Measurements from ENCODE around the gene HBQ1.
"Not testable (repeated sequence)": the region's sequence is repeated elsewhere in the genome, so short reads cannot be mapped to it uniquely, and the experiment has no call there.

HBQ1 gene

DNA sequence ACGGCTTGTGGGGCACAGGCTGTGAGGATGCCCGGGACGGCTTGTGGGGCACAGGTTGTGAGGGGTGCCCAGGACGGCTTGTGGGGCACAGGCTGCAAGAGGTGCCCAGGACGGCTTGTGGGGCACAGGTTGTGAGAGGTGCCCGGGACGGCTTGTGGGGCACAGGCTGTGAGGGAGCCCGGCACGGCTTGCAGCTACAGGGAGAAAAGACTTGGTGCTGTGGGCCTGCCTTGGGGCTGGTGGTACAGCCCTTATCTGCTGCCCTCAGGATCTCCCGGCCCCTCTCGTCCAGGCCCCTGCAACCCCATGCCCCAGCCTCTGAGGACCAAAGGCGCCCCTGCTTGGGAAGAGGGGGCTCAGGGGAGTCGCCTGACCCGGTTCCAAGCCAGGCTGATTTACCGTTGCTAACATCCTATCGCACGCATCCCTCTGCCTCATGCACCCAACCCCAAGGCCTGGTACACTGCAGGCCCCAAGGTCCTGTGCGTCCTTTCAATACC lies 19.5 kb upstream of the HBQ1 start:
- no peak for DNase-seq (ENCODE audit: low spot score)

DNA sequence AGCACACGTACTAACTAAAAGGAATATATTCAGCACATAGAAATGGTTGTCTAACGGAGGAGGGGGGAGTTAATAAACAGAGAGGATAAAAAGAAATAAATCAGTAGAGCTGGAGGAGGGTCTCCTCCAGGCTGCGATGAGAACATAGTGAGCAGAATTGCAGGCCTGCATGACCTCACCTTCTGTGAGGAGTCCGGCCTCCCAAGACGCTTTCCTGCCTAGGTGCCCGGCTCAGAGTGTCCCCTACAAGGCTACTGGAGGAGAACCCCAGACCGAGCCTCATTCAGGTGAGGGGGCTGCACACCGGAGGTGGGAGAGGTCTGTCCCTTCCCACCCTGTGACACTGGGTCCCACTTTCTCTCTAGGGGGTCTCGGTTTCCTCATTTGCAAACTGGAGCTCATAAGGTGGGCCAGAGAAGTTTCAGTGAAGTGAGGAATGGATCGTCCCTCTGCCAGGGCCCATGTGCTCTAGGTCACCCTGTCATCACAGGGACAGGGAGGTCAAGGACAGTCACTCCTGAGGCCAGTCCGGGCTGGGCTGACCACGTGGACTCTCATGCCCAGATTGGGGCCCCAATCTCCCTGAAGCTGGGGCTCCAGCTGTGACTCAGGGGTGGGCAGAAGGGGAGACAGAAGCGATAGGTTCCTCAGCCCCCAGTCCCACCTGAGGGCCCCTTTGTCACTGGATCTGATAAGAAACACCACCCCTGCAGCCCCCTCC lies 17.8 kb upstream of the HBQ1 start:
- no peak for DNase-seq (ENCODE audit: low spot score)

DNA sequence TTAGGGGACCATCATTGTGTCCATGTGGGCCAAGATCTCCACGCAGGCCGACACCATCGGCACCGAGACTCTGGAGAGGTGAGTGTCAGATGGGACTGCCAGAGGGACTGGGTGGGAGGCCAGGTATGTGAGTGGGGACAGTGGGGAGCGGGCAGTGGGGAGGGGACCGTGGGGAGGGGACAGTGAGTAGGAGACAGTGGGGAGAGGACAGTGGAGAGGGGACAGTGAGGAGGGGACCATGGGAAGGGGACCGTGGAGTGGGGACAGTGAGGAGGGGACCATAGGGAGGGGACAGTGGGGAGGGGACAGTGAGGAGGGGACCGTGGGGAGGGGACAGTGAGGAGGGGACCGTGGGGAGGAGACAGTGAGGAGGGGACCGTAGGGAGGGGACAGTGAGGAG lies 17.1 kb upstream of the HBQ1 start:
- not testable (repeated sequence) for DNase-seq (ENCODE audit: low spot score)

DNA sequence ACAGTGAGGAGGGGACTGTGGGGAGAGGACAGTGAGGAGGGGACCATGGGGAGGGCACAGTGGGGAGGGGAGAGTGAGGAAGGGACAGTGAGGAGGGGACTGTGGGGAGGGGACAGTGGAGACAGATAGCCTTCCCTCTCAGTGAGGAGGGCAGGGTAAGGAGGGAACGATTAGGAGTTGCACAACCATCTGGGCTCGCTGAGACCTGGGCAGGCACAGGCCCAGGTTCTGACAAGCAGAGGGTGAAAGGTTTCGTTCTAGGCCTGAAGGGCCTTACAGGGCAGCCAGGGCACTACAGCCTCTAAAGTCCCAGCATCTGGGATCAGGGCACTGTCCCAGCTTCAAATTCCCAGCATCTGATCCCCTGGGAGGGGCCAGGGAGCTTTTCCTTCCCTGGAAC lies 16.6 kb upstream of the HBQ1 start:
- not testable (repeated sequence) for DNase-seq (ENCODE audit: low spot score)

DNA sequence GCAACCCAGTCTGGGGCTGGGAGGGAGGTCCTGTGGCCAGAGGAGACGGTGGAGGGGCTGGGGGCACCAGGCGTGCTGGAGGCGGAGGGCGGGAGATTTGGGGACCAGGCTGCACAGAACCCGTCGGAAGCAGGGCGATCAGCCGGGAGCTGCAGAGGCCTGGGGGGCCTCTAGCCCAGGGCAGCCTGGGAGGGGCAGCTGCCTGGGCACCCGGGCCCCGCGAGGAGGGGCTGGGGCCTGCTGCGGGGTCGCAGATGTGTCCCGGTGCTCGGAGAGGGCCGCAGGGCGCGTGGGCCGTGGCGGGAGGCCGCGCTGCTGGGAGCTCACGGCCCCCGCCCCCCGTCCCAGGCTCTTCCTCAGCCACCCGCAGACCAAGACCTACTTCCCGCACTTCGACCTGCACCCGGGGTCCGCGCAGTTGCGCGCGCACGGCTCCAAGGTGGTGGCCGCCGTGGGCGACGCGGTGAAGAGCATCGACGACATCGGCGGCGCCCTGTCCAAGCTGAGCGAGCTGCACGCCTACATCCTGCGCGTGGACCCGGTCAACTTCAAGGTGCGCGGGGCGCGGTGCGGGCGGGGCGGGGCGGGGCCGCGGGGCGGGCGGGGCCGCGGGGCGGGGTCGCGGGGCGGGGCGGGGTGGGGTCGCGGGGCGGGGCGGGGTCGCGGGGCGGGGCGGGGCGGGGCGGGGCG lies 16.0 kb upstream of the HBQ1 start:
- DNase-seq (ENCODE audit: low spot score) = not testable (repeated sequence)

DNA sequence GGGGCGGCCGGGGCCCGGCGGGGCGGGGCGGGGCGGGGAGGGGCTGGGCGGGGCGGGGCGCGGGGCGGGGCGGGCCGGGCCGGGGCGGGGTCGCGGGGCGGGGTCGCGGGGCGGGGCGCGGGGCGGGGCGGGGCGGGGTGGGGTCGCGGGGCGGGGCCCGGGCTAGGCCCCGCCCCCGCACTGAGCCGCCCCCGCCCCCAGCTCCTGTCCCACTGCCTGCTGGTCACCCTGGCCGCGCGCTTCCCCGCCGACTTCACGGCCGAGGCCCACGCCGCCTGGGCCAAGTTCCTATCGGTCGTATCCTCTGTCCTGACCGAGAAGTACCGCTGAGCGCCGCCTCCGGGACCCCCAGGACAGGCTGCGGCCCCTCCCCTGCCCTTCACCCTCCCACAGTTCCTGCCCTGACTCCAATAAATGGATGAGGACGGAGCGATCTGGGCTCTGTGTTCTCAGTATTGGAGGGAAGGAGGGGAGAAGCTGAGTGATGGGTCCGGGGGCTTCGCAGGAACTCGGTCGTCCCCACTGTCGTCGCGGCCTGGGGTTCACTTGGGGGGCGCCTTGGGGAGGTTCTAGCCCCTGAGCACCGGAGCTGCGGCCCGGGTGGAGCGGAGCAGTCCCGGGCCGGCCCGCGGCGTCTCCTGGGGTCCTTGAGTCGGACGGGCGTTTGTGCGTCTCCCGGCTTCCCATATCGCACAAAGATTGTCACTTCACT lies 15.3 kb upstream of the HBQ1 start:
- DNase-seq (ENCODE audit: low spot score) = no peak

DNA sequence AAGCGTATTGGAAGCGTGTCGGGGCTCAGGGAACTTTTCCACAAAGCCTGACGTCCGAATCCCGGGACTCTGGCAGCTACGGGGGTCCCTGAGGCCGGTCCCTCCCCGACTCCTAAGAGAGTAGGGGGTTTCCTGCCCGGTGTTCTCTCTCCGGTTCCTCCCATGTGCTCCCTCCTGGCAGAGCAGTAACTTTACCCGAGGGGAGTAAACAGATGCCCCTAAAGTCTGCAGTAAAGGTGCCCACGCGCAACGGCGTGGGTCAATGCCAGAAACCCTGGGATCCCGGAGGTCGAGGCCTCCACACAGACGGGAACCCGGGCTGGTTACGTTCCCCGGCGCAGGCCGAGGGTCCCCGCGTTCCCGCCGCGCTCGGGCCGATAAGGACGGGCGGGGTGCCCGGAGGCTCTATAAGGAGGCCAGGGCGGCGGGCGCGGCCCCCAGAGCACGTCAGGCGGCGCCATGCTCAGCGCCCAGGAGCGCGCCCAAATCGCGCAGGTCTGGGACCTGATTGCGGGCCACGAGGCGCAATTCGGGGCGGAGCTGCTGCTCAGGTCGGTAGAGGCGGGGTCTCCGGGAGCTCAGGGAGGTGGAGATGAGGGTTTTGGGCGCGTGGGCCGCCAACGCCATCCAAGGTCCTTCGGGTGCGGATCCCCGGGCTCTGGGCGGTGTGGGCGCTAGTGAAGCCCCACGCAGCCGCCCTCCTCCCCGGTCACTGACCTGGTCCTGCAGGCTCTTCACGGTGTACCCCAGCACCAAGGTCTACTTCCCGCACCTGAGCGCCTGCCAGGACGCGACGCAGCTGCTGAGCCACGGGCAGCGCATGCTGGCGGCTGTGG lies 14.5 kb upstream of the HBQ1 start, which contains the start of gene HBM:
Gene HBM, plus strand, starts transcription at position 440 of the 836 bp plus-strand sequence. Its CDS starts 20 bp downstream, at position 460.
- no peak for DNase-seq (ENCODE audit: low spot score)

DNA sequence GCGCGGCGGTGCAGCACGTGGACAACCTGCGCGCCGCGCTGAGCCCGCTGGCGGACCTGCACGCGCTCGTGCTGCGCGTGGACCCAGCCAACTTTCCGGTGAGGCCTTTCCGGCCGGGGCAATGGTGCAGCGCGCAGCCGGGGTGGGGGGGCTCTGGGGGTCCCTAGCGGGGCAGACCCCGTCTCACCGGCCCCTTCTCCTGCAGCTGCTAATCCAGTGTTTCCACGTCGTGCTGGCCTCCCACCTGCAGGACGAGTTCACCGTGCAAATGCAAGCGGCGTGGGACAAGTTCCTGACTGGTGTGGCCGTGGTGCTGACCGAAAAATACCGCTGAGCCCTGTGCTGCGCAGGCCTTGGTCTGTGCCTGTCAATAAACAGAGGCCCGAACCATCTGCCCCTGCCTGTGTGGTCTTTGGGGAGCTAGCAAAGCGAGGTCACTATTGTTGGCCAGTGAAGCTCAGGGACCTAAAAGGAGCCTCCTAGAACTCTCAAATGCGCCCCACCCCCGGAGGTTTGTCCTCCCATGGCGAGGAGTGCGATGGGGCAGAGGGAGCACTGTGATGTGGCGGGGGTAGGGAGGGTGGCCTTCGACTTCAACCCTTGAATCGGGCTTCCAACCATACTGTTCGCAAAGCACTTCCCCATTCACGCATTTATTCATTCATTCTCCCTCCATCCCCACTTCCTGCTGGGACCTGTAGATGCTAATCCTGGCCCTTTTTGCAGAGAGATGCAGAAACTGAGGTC lies 13.7 kb upstream of the HBQ1 start:
- no peak for DNase-seq (ENCODE audit: low spot score)

DNA sequence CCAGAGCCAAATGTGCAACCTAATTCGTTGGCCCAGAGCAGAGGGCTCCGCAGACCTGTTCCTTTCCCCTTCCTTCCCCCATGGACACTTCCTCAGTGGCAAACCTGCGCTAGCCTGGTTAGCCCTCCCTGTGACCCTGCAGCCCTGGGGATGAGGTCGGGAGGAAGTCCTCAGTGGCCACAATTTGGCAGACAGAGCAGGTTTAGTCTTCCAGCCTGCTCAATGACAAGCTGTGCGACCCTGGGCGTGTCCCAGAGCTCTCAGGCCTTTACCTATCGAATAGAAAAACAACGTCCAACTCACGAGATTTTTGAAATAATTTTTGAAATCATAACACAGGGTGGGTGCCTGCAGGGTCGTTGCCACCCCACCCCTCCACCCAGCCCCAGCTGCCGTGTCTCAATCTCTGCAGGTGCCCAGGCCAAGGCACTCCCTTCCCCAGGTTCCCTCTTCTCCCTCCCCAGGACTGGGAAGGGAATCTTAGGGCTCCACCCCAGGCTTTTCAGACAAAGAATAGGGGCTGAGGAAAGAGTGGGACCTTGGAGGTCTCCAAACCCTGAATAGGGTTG lies 13.1 kb upstream of the HBQ1 start:
- DNase-seq (ENCODE audit: low spot score) = no peak

DNA sequence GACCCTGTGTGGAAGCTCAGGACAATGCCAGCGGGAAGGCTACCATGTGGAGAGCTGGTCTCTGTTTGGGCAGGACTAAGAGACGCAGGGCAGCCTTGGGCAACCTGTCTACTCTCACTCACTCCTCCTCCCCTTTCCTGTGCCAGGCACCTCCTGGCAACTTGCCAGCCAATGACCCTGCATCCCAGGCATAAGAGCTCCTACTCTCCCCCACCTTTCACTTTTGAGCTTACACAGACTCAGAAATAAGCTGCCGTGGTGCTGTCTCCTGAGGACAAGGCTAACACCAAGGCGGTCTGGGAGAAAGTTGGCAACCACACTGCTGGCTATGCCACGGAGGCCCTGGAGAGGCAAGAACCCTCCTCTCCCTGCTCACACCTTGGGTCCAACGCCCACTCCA lies 11.8 kb upstream of the HBQ1 start:
- DNase-seq (ENCODE audit: low spot score) = no peak

DNA sequence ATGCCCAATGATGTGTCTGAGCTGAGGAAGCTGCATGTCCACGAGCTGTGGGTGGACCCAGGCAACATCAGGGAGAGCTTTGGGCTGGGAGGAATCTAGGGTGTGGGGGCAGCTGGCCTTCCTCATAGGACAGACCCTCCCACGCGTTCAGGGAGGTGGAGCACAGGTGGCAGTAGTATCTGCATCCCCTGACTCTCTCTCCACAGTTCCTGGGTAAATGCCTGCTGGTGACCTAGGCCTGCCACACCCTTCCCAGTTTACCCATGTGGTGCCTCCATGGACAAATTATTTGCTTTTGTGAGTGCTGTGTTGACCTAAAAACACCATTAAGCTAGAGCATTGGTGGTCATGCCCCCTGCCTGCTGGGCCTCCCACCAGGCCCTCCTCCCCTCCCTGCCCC lies 11.2 kb upstream of the HBQ1 start:
- no peak for DNase-seq (ENCODE audit: low spot score)

DNA sequence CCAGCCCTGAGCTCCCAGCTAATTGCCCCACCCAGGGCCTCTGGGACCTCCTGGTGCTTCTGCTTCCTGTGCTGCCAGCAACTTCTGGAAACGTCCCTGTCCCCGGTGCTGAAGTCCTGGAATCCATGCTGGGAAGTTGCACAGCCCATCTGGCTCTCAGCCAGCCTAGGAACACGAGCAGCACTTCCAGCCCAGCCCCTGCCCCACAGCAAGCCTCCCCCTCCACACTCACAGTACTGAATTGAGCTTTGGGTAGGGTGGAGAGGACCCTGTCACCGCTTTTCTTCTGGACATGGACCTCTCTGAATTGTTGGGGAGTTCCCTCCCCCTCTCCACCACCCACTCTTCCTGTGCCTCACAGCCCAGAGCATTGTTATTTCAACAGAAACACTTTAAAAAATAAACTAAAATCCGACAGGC lies 10.2 kb upstream of the HBQ1 start:
- not testable (repeated sequence) for DNase-seq (ENCODE audit: low spot score)

DNA sequence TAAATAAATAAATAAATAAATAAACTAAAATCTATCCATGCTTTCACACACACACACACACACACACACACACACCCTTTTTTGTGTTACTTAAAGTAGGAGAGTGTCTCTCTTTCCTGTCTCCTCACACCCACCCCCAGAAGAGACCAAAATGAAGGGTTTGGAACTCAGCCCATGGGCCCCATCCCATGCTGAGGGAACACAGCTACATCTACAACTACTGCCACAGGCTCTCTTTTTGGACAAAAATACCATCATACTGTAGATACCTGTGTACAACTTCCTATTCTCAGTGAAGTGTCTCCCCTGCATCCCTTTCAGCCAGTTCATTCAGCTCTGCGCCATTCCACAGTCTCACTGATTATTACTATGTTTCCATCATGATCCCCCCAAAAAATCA lies 9.5 kb upstream of the HBQ1 start:
- DNase-seq (ENCODE audit: low spot score) = no peak

DNA sequence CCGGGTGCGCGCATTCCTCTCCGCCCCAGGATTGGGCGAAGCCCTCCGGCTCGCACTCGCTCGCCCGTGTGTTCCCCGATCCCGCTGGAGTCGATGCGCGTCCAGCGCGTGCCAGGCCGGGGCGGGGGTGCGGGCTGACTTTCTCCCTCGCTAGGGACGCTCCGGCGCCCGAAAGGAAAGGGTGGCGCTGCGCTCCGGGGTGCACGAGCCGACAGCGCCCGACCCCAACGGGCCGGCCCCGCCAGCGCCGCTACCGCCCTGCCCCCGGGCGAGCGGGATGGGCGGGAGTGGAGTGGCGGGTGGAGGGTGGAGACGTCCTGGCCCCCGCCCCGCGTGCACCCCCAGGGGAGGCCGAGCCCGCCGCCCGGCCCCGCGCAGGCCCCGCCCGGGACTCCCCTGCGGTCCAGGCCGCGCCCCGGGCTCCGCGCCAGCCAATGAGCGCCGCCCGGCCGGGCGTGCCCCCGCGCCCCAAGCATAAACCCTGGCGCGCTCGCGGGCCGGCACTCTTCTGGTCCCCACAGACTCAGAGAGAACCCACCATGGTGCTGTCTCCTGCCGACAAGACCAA lies 7.8 kb upstream of the HBQ1 start, which contains the start of gene HBA2:
Gene HBA2, plus strand, starts transcription at position 503 of the 568 bp plus-strand sequence. Its CDS starts 37 bp downstream, at position 540.
- not testable (repeated sequence) for DNase-seq (ENCODE audit: low spot score)

DNA sequence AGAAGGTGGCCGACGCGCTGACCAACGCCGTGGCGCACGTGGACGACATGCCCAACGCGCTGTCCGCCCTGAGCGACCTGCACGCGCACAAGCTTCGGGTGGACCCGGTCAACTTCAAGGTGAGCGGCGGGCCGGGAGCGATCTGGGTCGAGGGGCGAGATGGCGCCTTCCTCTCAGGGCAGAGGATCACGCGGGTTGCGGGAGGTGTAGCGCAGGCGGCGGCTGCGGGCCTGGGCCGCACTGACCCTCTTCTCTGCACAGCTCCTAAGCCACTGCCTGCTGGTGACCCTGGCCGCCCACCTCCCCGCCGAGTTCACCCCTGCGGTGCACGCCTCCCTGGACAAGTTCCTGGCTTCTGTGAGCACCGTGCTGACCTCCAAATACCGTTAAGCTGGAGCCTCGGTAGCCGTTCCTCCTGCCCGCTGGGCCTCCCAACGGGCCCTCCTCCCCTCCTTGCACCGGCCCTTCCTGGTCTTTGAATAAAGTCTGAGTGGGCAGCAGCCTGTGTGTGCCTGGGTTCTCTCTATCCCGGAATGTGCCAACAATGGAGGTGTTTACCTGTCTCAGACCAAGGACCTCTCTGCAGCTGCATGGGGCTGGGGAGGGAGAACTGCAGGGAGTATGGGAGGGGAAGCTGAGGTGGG lies 6.9 kb upstream of the HBQ1 start:
- DNase-seq (ENCODE audit: low spot score) = not testable (repeated sequence)

DNA sequence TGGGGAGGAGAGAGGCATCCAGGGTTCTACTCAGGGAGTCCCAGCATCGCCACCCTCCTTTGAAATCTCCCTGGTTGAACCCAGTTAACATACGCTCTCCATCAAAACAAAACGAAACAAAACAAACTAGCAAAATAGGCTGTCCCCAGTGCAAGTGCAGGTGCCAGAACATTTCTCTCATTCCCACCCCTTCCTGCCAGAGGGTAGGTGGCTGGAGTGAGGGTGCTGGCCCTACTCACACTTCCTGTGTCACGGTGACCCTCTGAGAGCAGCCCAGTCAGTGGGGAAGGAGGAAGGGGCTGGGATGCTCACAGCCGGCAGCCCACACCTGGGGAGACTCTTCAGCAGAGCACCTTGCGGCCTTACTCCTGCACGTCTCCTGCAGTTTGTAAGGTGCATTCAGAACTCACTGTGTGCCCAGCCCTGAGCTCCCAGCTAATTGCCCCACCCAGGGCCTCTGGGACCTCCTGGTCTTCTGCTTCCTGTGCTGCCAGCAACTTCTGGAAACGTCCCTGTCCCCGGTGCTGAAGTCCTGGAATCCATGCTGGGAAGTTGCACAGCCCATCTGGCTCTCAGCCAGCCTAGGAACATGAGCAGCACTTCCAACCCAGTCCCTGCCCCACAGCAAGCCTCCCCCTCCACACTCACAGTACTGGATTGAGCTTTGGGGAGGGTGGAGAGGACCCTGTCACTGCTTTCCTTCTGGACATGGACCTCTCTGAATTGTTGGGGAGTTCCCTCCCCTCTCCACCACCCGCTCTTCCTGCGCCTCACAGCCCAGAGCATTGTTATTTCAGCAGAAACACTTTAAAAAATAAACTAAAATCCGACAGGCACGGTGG lies 6.1 kb upstream of the HBQ1 start:
- DNase-seq (ENCODE audit: low spot score) = not testable (repeated sequence)

DNA sequence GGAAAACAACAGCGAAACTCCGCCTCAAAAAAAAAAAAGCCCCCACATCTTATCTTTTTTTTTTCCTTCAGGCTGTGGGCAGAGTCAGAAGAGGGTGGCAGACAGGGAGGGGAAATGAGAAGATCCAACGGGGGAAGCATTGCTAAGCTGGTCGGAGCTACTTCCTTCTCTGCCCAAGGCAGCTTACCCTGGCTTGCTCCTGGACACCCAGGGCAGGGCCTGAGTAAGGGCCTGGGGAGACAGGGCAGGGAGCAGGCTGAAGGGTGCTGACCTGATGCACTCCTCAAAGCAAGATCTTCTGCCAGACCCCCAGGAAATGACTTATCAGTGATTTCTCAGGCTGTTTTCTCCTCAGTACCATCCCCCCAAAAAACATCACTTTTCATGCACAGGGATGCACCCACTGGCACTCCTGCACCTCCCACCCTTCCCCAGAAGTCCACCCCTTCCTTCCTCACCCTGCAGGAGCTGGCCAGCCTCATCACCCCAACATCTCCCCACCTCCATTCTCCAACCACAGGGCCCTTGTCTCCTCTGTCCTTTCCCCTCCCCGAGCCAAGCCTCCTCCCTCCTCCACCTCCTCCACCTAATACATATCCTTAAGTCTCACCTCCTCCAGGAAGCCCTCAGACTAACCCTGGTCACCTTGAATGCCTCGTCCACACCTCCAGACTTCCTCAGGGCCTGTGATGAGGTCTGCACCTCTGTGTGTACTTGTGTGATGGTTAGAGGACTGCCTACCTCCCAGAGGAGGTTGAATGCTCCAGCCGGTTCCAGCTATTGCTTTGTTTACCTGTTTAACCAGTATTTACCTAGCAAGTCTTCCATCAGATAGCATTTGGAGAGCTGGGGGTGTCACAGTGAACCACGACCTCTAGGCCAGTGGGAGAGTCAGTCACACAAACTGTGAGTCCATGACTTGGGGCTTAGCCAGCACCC lies 5.0 kb upstream of the HBQ1 start:
- DNase-seq (ENCODE audit: low spot score) = no peak

DNA sequence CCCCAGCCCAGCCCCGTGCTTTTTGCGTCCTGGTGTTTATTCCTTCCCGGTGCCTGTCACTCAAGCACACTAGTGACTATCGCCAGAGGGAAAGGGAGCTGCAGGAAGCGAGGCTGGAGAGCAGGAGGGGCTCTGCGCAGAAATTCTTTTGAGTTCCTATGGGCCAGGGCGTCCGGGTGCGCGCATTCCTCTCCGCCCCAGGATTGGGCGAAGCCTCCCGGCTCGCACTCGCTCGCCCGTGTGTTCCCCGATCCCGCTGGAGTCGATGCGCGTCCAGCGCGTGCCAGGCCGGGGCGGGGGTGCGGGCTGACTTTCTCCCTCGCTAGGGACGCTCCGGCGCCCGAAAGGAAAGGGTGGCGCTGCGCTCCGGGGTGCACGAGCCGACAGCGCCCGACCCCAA lies 4.3 kb upstream of the HBQ1 start:
- DNase-seq (ENCODE audit: low spot score) = not testable (repeated sequence)

Data from NAMALWA (cell line).